Left lobe of liver (tissue), 2 donors: ENCODE measurements around the gene CHST15. TPM values are rescaled to one million over a fixed set of nuclear protein-coding genes. Genes with fewer than 3 reads are reported as not detected.
A peak's percentile ranks its signal among the peaks of the same experiment; 100 is the strongest.

Experiments used
- ATAC-seq: fragments of 200-7000 bp; cut with Tn5 transposase; one replicate; pipeline ENCODE4 v1.9.1; 2020; ENCODE audit warnings: mild to moderate bottlenecking, moderate library complexity
- DNase-seq: peaks from one replicate; pipeline ENCODE4 v3.0.0-alpha.2; 2020; ENCODE audit warnings: low spot score
- total RNA-seq: library from RNA; stranded (reverse); gene quantifications from one replicate; pipeline ENCODE4 v1.2.1, GENCODE V29; 2021
- donor health status: DM: no; HTN: no; CAD: no; lungs with moderate emphysema.
- donor health status: DM: no; HTN: yes; CAD: no.

CHST15 gene
- total RNA-seq, 1 donor from 2014 or later: 12.8 TPM

DNA sequence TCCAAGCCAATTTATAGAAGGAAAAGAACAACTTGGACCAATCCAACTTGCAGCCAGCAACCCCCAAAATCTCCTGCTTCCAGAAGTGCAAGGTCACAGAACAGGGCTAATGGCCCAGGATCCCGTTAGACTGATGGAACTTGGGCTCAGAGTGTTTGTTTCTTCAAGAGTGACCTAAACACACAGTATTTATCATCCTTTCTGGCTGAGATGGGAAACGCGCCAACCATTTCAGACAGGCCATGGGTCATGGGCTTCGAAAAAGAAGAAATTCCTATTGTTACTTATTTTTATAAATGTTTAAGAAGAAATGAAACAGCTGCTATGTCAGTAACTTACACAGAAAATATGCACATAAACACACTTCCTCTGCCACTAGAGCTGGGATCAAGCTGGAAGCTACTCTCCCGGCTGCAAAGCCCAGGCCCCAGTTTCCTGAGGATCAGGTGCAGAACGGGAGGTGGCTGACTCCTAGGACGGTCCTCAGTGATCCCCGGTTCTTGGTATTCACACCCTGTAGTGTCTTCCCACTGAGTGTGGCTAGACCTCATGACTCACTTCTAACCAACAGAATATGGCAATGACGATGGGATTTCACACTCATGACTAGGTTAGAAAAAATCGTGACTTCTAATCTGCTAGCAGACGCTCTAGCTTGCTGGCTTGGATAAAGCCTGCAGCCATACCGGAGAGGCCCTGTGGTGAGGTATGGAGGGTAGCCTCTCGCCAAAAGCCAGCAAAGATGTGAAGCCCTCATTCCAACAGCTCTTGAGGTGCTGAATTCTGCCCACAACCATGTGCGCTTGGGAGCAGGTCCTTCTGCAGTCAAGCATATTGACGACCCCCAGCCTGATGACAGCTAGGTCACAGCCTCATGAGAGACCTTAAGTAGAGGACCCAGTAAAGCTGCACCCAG lies 60.2 kb downstream of the CHST15 start:
- DNase-seq (no peak), ATAC-seq (no peak)

- no peak for DNase-seq
- ATAC-seq: no peak
Measured at GRCh38 chr10:124032087-124032935, 61.1 kb downstream of the CHST15 start.

GRCh38 chr10:124030492-124031110 lies 62.8 kb downstream of the CHST15 start:
- DNase-seq (no peak), ATAC-seq (peak; percentile 12)

- DNase-seq (peak; percentile 68), ATAC-seq (peak; percentile 83)
Measured at GRCh38 chr10:124030061-124030460, 63.3 kb downstream of the CHST15 start.

- ATAC-seq: peak; percentile 34
- no peak for DNase-seq
Measured at GRCh38 chr10:124029559-124029958, 63.8 kb downstream of the CHST15 start.

GRCh38 chr10:124028700-124029480 lies 64.5 kb downstream of the CHST15 start:
- no peak for DNase-seq
- no peak for ATAC-seq

- ATAC-seq (no peak), DNase-seq (no peak)
Measured at GRCh38 chr10:124027651-124028050, 65.7 kb downstream of the CHST15 start.

DNA sequence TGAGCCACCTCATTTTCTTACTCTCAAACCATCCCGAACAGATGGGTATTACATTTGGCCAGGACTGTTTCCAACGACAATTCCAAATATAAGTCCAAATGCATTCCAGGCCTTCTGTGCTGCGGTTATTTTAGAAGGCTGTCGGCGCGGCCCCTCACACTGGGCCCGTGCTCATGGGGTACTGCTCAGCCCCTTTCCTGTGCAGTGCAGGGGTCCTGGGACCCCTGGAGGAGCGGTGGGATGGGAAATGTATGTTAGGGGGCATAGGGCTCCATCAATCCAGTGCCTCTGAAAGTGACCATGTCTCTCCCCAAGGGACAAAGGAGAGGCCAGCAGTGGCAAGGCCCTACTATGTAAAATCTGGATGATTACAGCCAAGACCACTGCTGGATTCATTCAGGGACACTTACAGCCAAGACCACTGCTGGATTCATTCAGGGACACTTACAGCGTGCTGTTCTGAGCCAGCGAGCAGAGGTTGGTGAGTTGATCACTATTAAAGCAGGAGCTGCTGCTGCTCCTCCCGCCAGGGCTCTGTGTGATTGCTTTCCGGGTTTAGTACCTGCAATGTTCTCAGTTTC lies 66.3 kb downstream of the CHST15 start:
- DNase-seq (no peak), ATAC-seq (no peak)

DNA sequence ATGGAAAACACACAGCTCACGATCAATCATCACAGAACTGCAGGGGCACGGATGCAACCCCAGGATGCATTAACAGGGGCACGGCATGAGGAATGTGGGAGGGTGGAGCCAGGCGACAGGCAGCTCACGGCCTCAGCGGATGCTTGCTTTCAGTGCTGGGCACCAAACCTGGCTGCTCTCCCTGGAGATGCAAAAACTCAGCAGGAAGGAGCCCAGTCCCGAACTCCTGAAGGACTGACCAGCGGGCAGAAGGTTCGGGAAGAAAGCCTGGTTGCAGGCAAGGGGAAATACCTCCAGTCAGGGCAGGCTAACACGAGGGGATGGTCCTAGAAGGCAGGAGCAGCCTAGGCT lies 66.8 kb downstream of the CHST15 start:
- no peak for DNase-seq
- ATAC-seq: no peak

DNA sequence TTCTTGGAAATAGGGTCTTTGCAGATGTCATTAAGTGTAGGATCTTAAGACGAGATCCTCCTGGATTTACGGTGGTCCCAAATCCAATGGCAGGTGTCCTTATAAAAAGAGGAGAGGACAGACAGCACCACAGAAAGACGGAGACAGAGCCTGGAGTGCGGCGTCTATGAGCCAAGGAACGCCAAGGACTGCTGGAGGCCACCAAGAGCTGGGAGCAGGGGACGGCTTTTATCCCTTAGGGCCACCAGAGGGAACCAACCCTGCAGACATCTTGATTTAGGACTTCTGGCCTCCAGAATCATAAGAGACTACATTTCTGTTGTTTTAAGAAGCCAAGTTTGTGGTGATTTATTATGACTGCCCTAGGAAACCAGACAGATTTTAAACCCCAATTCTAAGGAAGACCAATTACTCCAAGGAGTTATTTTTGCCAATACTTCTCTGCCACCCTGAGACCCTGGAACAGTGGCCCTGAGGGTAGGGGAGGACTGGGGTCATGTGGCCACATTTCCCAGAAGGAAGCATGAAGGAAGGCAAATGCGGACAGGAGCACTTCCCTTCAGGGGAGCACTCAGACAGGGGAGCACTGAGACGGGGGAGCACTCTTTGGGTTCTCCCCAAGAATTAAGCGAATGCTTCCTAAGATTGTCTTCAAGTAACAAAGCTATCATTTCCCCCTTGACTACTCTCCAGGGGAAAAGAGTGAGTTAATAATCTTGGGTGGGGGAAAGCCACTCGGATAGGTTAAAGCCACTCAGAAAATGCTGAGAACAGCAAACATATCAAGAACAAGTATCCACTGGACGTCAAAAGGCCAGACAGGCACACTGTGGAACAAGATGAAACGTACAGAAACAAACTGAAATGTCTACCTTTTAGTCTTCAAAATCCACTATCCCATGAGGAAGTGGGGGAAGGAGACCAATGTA lies 67.5 kb downstream of the CHST15 start:
- DNase-seq (no peak), ATAC-seq (peak; percentile 21)

GRCh38 chr10:124025152-124025551 lies 68.2 kb downstream of the CHST15 start:
- ATAC-seq (no peak), DNase-seq (no peak)

- ATAC-seq (no peak), DNase-seq (no peak)
Measured at GRCh38 chr10:124022066-124022465, 71.3 kb downstream of the CHST15 start.

DNA sequence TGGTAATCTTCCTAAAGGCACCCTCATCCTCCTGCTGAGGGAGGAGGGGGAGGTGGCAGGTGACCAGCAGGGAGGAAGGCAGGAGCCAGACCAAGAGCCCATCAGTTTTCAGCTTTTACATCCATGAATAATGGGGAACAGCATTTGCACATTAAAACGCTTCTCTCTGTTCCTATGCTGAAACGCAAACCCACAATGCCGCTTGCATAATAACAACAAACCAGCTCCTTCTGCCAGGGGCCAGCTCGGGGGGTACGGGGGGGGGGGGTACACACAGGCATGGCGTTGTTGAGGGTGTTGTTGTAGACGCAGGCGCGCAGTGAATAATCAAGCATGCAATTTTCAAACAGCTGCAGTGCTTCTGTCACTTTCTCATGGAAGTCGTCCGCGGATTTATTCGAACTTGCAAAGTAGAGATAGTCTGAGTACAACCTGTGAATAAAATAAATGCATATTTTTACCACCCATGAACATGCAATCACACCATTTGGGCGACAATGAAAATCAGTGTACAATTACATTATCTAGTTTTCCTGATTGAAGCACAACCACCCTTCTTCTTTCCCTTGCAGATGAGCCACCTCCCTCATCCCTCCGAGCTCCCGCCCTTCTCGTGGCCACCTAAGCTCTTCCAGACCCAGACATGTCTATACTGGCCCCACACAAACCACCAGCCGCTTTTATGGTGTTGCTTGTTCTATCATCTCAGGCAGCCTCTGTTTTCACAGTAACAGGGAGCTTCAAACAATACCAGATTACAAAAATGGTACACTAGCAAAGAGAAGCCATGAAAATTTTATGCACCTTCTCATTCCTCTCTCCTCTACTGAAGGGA lies 72.2 kb downstream of the CHST15 start:
- DNase-seq (no peak), ATAC-seq (no peak)

DNA sequence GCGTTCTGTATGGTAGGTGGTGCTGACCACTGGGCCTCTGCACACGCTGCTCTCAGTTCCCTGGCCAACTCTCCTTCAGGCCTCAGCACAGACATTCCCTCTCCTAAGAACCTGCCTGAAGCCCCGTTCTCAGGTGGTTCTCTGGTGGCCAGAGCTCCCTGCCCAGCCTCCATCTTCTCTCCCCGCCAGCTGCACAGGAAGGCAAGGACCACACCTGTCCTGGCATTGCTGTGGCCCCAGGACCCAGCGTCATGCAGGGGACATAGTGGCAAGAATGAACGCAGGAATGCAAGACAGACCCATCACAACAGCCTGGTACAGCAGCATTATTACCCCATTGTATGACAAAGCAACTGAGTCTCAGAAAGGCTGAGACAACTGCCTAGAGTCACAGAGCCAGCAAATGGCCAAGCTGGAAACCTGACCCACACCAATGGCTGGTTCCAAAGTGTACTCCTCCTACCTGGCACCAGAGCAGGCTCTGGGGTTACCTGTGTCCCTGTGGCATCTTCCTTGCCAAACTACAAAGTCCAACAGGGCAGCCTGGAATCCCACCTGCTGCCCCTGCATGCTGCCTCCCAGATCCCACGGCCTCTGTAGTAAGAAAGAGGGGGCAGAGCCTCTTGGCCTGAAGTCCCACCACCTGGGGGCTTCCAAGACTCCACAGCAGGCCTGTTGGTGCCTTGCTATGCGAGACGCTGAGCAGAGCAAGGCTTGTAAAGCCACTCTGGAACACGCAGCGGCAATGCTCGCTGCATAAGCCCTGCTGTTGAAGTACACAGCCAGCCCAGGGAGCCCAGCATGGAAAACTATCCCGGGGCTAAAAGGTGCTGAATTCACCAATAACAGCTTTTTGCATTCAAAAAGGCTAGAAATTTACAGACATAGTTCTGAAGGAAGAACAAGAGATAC lies 73.3 kb downstream of the CHST15 start:
- peak; percentile 86 for ATAC-seq

DNA sequence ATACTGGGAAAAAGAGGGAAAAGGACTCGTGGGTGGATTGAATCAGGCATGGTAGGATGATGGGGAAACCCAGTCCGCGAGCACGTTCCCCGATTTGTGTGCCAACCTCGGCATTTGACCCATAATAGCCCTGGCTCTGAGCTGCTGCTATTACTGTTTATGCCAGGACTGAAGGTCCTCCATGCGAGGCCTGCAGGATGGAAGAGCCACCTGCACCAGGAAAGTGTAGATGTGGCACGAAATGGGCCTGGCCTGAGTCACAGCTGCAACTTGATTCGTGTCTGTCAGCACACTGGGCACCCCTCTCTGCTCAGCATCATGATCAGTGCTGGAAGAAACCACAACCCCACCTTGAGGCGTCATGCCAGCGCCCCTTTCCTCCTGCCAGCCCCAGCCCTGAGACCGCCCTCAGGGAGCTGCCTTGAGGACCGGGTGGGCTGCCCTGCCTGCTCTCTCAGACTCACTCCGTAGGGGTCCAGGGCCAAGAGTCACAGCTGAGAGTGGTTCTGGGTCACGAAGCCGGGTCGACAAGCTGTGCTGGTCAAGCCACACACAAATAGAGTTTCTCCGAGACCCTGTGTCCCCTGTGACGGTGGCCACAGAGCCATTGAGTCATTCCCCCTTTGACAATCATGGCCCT lies 74.4 kb downstream of the CHST15 start:
- DNase-seq: no peak
- ATAC-seq: peak; percentile 40

More for the DNA sequence above, 73.3 kb downstream of the CHST15 start:
- no peak for DNase-seq

DNA sequence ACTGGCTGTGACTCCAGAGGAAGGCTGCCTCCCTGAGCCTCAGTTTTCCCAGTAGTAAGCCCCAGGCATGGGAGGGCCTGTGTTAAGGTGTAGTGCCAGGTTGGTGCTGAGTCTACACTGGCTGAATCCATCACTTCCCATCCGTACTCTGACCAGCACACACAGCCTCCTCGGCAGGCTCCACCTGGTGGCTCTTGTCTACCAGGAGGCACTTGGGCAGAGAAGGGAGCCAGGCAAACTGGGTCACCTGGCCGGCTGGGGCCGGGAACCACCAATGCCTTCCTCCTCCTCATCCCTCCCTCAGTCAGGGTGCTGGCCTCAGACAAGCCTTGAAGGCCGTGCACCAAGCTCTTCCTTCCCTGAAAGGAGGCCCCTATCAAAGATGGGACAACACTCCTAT lies 75.7 kb downstream of the CHST15 start:
- DNase-seq (no peak), ATAC-seq (no peak)
